Measurements from ENCODE around the gene RTTN. TPM values are rescaled to one million over a fixed set of nuclear protein-coding genes. Genes with fewer than 3 reads are reported as not detected.

Gene RTTN
- total RNA-seq, 6 experiments from 2014 or later, result 7.7 to 15.9 (median 11.7) TPM

DNA sequence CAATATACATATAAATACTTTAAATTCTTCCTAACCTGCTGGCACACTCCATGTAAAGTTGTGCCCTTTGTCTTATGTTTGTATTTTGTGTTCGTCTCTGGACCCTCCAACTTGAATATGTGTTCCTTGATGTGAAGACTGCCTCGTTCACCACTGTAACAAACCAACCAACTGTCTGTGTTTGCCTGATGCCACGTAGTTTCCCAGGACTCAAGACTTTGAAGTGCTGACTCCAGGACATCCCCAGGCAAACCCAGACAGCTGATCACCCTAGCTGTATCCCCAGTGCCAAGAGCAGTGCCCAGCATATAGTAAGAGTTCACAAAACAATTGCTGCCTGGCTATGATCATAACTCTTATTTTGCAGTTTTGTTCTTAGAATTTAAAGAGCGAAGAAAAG is 242.3 kb downstream of the RTTN start:
- DNase-seq, result no peak
- Mint-ChIP-seq H3K9me3 (no peaks in the 10 kb centered on the region), H3K27me3 (ENCODE audit: insufficient read depth) (no peaks in the 10 kb centered on the region; the same call in 1 of the 2 replicates), H3K4me3 (no peak overlapping the region), H3K27ac (no peak overlapping the region), H3K36me3 (ENCODE audit: low read depth) (peaks cover 8% of the 10 kb centered on the region), H3K4me1 (ENCODE audit: low read depth) (no peaks in the 10 kb centered on the region)
- TF ChIP-seq, protein P1, sequence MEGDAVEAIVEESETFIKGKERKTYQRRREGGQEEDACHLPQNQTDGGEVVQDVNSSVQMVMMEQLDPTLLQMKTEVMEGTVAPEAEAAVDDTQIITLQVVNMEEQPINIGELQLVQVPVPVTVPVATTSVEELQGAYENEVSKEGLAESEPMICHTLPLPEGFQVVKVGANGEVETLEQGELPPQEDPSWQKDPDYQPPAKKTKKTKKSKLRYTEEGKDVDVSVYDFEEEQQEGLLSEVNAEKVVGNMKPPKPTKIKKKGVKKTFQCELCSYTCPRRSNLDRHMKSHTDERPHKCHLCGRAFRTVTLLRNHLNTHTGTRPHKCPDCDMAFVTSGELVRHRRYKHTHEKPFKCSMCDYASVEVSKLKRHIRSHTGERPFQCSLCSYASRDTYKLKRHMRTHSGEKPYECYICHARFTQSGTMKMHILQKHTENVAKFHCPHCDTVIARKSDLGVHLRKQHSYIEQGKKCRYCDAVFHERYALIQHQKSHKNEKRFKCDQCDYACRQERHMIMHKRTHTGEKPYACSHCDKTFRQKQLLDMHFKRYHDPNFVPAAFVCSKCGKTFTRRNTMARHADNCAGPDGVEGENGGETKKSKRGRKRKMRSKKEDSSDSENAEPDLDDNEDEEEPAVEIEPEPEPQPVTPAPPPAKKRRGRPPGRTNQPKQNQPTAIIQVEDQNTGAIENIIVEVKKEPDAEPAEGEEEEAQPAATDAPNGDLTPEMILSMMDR (IDR thresholded peaks at IDR 0.05), result no peak

DNA sequence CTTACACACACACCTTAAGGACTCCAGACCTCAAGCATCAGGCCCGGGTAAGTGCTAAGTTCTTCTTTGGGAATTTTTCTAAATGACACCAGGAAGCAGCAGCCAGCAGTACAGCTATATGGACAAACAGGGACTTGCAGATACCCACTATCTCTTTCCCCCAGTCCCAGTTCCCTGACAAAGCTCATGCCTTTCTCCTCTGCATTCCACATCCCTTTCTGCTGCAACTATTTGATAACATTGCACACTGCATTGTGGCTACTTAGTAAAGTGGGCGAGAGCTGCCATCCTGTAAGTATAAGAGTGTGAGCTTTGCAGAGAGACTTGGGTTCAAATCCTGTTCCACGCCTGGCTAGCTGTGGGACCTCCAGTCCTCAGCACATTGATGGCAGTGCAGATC is 243.8 kb downstream of the RTTN start:
- peaks cover 8% of the 10 kb centered on the region for H3K36me3 Mint-ChIP-seq (ENCODE audit: low read depth)
- no peak overlapping the region for H3K27ac Mint-ChIP-seq
- no peak overlapping the region for H3K4me3 Mint-ChIP-seq
- no peaks in the 10 kb centered on the region for H3K4me1 Mint-ChIP-seq (ENCODE audit: low read depth)
- H3K27me3 Mint-ChIP-seq (ENCODE audit: insufficient read depth), result no peaks in the 10 kb centered on the region
- TF ChIP-seq, protein P1 (IDR thresholded peaks at IDR 0.05), result no peak
- no peak for DNase-seq
- no peaks in the 10 kb centered on the region for H3K9me3 Mint-ChIP-seq

DNA sequence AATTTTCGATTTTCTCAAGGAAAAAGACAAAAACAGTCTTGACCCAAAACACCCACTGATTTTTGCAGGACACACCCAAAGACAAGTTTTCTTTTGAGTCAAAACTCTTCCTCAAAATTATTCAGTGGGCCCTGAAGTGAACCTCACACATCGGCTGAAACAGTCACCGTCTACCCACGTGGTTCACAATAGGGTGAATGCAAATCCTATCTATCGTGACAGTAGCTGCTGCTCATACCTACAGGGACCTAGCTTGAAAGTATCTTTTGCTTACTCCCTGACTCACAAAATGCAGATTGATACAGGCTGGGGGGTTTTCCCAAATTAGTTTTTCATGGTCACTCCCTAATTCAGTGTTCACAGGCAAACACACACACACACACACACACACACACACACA is 247.1 kb downstream of the RTTN start:
- no peak overlapping the region for H3K27ac Mint-ChIP-seq
- DNase-seq, result no peak
- no peaks in the 10 kb centered on the region for H3K9me3 Mint-ChIP-seq
- no peaks in the 10 kb centered on the region for H3K27me3 Mint-ChIP-seq (ENCODE audit: insufficient read depth)
- TF ChIP-seq, protein P1 (IDR thresholded peaks at IDR 0.05), result no peak
- H3K4me3 Mint-ChIP-seq, result no peak overlapping the region
- no peaks in the 10 kb centered on the region for H3K4me1 Mint-ChIP-seq (ENCODE audit: low read depth)
- H3K36me3 Mint-ChIP-seq (ENCODE audit: low read depth), result peaks cover 8% of the 10 kb centered on the region; the same call in 1 of the 2 replicates

DNA sequence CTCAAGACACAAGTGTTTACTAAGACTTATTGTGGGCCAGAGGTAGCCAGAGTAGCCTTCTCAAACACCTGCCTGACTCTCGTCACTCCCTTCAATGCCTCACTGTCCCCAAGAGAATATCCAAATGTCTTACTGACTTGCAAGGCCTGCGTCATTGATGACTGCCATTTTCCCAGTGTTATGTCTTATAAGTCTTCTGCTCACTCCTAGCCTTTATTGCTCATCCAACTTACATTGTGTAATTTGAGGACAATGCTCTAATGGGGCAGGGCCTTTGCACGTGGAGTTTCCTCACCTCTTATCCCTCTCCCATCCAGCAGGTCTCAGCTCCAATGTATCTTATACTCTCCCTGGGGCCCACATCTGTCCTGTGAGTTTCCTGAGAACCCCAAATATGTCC is 247.7 kb downstream of the RTTN start:
- Mint-ChIP-seq H3K4me1 (ENCODE audit: low read depth) (no peaks in the 10 kb centered on the region), H3K27ac (no peak overlapping the region), H3K27me3 (ENCODE audit: insufficient read depth) (no peaks in the 10 kb centered on the region), H3K4me3 (no peak overlapping the region), H3K9me3 (no peaks in the 10 kb centered on the region), H3K36me3 (ENCODE audit: low read depth) (peaks cover 4% of the 10 kb centered on the region; the same call in 1 of the 2 replicates)
- TF ChIP-seq, protein P1 (IDR thresholded peaks at IDR 0.05), result no peak
- DNase-seq, result no peak

DNA sequence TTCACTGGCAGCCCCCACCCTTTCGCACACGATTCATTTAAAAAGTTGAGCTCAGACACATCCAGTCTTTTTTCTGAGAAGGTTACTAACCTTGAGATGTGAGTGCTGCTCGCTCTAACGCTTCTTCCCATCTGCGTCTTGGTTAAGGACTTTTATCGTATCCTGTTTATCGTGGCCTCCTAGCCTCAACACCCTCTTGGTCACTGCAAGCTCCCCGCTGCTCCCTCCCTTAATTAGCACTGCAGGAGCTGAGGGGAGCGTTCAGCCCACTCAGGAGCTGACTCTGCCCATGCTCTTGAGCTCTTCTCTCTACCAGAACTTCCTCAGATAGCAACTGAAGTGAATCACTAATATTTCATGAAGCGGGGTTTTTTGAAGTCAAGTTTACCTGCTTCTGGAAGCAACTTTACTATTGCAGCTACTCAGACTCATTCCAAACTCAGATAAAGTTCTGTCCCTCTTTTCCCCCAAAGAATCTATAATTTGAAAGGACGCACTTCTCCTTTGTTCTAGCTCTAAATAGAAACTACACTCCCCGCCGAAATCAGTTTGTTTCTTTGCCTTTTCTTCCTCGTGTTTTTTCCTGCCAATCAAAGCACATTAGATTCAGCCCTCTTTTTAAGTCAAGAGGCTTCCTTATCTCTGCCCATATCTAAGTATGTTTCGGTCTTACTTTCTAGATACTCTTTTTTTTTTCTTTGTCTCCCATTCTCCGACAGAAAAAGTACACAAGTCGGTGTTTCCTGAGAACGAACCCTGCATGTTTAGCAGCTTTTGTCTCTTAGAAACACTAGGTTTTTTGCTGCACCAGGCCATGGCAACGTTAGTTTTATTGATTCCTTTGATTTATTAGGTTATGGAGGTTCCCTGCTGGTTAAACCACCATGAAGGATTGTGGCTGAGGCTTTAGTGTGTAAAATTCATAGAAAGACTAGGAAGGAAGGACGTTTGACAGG is 248.5 kb downstream of the RTTN start:
- Mint-ChIP-seq H3K9me3 (no peaks in the 10 kb centered on the region), H3K4me3 (no peak overlapping the region), H3K27ac (no peak overlapping the region), H3K4me1 (ENCODE audit: low read depth) (no peaks in the 10 kb centered on the region), H3K36me3 (ENCODE audit: low read depth) (peaks cover 5% of the 10 kb centered on the region; the same call in 1 of the 2 replicates), H3K27me3 (ENCODE audit: insufficient read depth) (no peaks in the 10 kb centered on the region)
- TF ChIP-seq, protein P1 (IDR thresholded peaks at IDR 0.05), result no peak
- DNase-seq, result no peak

Measured in HFFc6 (cell line).